IMR-90 (cell line): ENCODE data around the gene DNM1. TPM values are rescaled to one million over a fixed set of nuclear protein-coding genes. Genes with fewer than 3 reads are reported as not detected.

Experiments used
- ATAC-seq: fragments of 200-7000 bp; cut with Tn5 transposase; 2 replicates; pipeline ENCODE4 v1.9.1; 2020; ENCODE audit warnings: low read depth, mild to moderate bottlenecking, moderate library complexity
- BruUV-seq: library from RNA; stranded (reverse); fragments of 400-500 nt; replicated peaks from 2 replicates; lab custom pipeline; 2021; lab: Mats Ljungman, UMichigan
- CTCF ChIA-PET: fragments of 300-600 bp; formaldehyde crosslinking; extraction: SDS; loops from one replicate; lab custom pipeline; 2021; ENCODE audit warnings: antibody characterized with exemption; lab: Yijun Ruan, JAX
- POLR2A ChIA-PET: fragments of 300-600 bp; sonication (Branson Sonifier 250); formaldehyde crosslinking; loops from one replicate; lab custom pipeline; 2022; ENCODE audit warnings: antibody characterized with exemption; ENCODE audit not compliant: unreplicated experiment; lab: Charles Lee
- DNase-seq: peaks from one replicate; pipeline ENCODE4 v3.0.0; 2013
- H2AFZ ChIP-seq: replicated peaks from 2 replicates; pipeline ENCODE3; 2013; ENCODE audit warnings: low read length, mild to moderate bottlenecking; ENCODE audit not compliant: poor library complexity
- H2AK5ac ChIP-seq: 2 replicates; pipeline ENCODE4 v1.6.1; 2013; ENCODE audit warnings: low read depth, low read length, inconsistent platforms
- H2AK9ac ChIP-seq: replicated peaks from 2 replicates; pipeline ENCODE3; 2013; ENCODE audit warnings: mild to moderate bottlenecking, low read depth, low read length, moderate library complexity; ENCODE audit not compliant: poor library complexity
- H2BK120ac ChIP-seq: 2 replicates; pipeline ENCODE4 v1.6.1; 2013; ENCODE audit warnings: low read depth, low read length, inconsistent platforms
- H2BK15ac ChIP-seq: 3 replicates; pipeline ENCODE4 v1.6.1; 2013; ENCODE audit warnings: low read depth, low read length, inconsistent platforms
- H2BK20ac ChIP-seq: 2 replicates; pipeline ENCODE4 v1.6.1; 2013; ENCODE audit warnings: low read depth, mild to moderate bottlenecking, inconsistent platforms, low read length, moderate library complexity
- H2BK5ac ChIP-seq: 2 replicates; pipeline ENCODE4 v1.6.1; 2013; ENCODE audit warnings: mild to moderate bottlenecking, low read depth, low read length, inconsistent platforms; ENCODE audit not compliant: poor library complexity, severe bottlenecking
- H3K14ac ChIP-seq: replicated peaks from 2 replicates; pipeline ENCODE4 v1.6.1; 2013; ENCODE audit warnings: low read depth, low read length, inconsistent platforms
- H3K18ac ChIP-seq: 2 replicates; pipeline ENCODE4 v1.6.1; 2013; ENCODE audit warnings: low read depth, low read length, control low read depth
- H3K23ac ChIP-seq: 2 replicates; pipeline ENCODE4 v1.6.1; 2013; ENCODE audit warnings: low read depth, low read length, inconsistent platforms
- H3K27ac ChIP-seq: 2 replicates; pipeline ENCODE4 v1.5.1; 2013; ENCODE audit warnings: mild to moderate bottlenecking, control low read depth, low read length; ENCODE audit not compliant: insufficient read depth
- H3K27me3 ChIP-seq: 2 replicates; pipeline ENCODE4 v1.6.1; 2013; ENCODE audit warnings: low read length; ENCODE audit not compliant: control insufficient read depth, insufficient read depth
- H3K36me3 ChIP-seq: 2 replicates; pipeline ENCODE4 v1.6.1; 2013; ENCODE audit warnings: low read length, mixed read lengths; ENCODE audit not compliant: control insufficient read depth, insufficient read depth
- H3K4ac ChIP-seq: 2 replicates; pipeline ENCODE4 v1.6.1; 2013; ENCODE audit warnings: low read depth, low read length, inconsistent platforms
- H3K4me1 ChIP-seq: 2 replicates; pipeline ENCODE4 v1.6.1; 2013; ENCODE audit warnings: low read length, mixed read lengths; ENCODE audit not compliant: control insufficient read depth, insufficient read depth
- H3K4me2 ChIP-seq: 2 replicates; pipeline ENCODE4 v1.6.1; 2013; ENCODE audit warnings: low read depth, mild to moderate bottlenecking, control low read depth, low read length, moderate library complexity
- H3K4me3 ChIP-seq: 2 replicates; pipeline ENCODE4 v1.5.1; 2013; ENCODE audit warnings: low read depth, mild to moderate bottlenecking, control low read depth, low read length, moderate library complexity; ENCODE audit not compliant: insufficient read depth
- H3K56ac ChIP-seq: 2 replicates; pipeline ENCODE4 v1.6.1; 2013; ENCODE audit warnings: low read length, inconsistent platforms; ENCODE audit not compliant: insufficient read depth; ENCODE audit errors: extremely low read depth
- H3K79me1 ChIP-seq, 2 experiments: 2 replicates each; pipeline ENCODE4 v1.6.1; 2013; ENCODE audit warnings: low read length in 2 of 2, inconsistent platforms in 1 of 2, low read depth in 1 of 2
- H3K9ac ChIP-seq: 2 replicates; pipeline ENCODE4 v1.6.1; 2013; ENCODE audit warnings: low read depth, low read length, control low read depth
- H3K9me1 ChIP-seq: 2 replicates; pipeline ENCODE4 v1.6.1; 2013; ENCODE audit warnings: low read length, inconsistent platforms; ENCODE audit not compliant: insufficient read depth
- H3K9me3 ChIP-seq: 2 replicates; pipeline ENCODE4 v1.6.1; 2013; ENCODE audit warnings: low read length; ENCODE audit not compliant: control insufficient read depth, insufficient read depth
- H4K20me1 ChIP-seq: 2 replicates; pipeline ENCODE4 v1.6.1; 2013; ENCODE audit warnings: low read length, inconsistent platforms; ENCODE audit not compliant: insufficient read depth
- H4K5ac ChIP-seq: 2 replicates; pipeline ENCODE4 v1.6.1; 2013; ENCODE audit warnings: mild to moderate bottlenecking, low read depth, low read length, control low read depth
- H4K8ac ChIP-seq, 2 experiments: 2 replicates each; pipeline ENCODE4 v1.6.1; 2013; ENCODE audit warnings: low read depth in 2 of 2, low read length in 2 of 2, control low read depth in 1 of 2, inconsistent platforms in 1 of 2
- H4K91ac ChIP-seq: 2 replicates; pipeline ENCODE4 v1.6.1; 2013; ENCODE audit warnings: low read depth, low read length, inconsistent platforms; ENCODE audit not compliant: insufficient read depth
- CEBPB ChIP-seq: IDR thresholded peaks from 2 replicates; pipeline ENCODE4 v1.6.1; 2012; ENCODE audit warnings: low read depth, low read length, improper control_type of control experiment
- SMC3 ChIP-seq: fragments of 150-350 bp; IDR thresholded peaks from 2 replicates; pipeline ENCODE4 v1.6.1; 2016; ENCODE audit warnings: low read depth, mild to moderate bottlenecking, antibody characterized with exemption, low read length, moderate library complexity
- WGBS, 2 experiments: methylation state at CpG; one replicate each; pipeline versions ENCODE4 v1.1.5 to v1.1.7; 2013; ENCODE audit warnings: missing lambda C conversion rate in 2 of 2; ENCODE audit not compliant: insufficient read length in 1 of 2; ENCODE audit errors: extremely low coverage in 2 of 2; 5-methylcytosine and 5-hydroxymethylcytosine counted together
- dilution Hi-C: fragments of 300-500 bp; cut with HindIII; formaldehyde crosslinking; loops from one replicate; pipeline ENCODE4 v1.14.3; 2018; ENCODE audit warnings: low sequenced_read_pairs; ENCODE audit not compliant: unreplicated experiment
- in situ Hi-C: fragments of 300-500 bp; cut with MboI; formaldehyde crosslinking; loops from 3 replicates; pipeline ENCODE4 v1.14.3; 2019; ENCODE audit warnings: low sequenced_read_pairs, inconsistent platforms, mixed read lengths
- intact Hi-C: fragments of 100-400 bp; cut with micrococcal nuclease; formaldehyde crosslinking; loops from 2 replicates; pipeline ENCODE4 v1.10.0; 2022
- polyA plus RNA-seq, 3 experiments: library from polyadenylated mRNA; depleted of rRNA; stranded (reverse); fragments of >200 nt; gene quantifications; 2 replicates each; pipeline ENCODE4 v1.2.3, GENCODE V29; 2012; ENCODE audit warnings: low replicate concordance in 1 of 3
- total RNA-seq: library from RNA; depleted of rRNA; stranded (reverse); fragments of >200 nt; gene quantifications from 2 replicates; pipeline ENCODE4 v1.2.3, GENCODE V29; 2012

Gene DNM1
- total and polyA plus RNA-seq, 2 of the 4 experiments (the other 2 are of a cell fraction): 13.6 to 17.7 TPM

DNA sequence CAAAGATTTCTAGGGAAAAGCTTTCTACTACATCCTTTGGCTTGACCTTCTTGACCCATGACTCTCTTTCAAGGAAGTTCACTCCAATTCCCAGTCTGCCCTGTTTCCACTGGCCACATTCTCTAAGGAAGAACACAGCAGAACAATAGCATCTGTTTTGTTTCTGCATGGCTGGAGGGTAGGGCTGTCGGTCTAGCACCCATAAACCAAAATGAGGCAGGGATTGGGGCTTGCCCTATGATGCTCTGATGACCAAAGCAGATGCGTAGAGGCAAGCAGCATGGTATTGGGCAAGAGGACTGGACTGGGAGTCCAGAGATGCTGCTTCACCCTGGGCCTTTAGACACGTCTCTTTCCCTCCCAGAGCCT, 48.5 kb downstream of the DNM1 start:
- H3K27ac ChIP-seq: no peak overlapping the region
- intact Hi-C loops: no loop called here
- no peak for DNase-seq
- CTCF ChIA-PET: no interaction called here
- no peak overlapping the region for H3K9ac ChIP-seq
- H2AFZ ChIP-seq: no peak overlapping the region
- H3K4me3 ChIP-seq: no peak overlapping the region
- dilution Hi-C loops: no loop called here
- H3K27me3 ChIP-seq: no peaks in the 10 kb centered on the region
- H3K56ac ChIP-seq: no peak overlapping the region
- in situ Hi-C loops: no loop called here
- H3K23ac ChIP-seq: no peak overlapping the region
- ATAC-seq: no peak
- H2BK5ac ChIP-seq: no peak overlapping the region
- peaks cover 11% of the 10 kb centered on the region for H3K36me3 ChIP-seq
- no peak overlapping the region for H2AK9ac ChIP-seq
- H3K9me3 ChIP-seq: no peaks in the 10 kb centered on the region
- H3K79me1 ChIP-seq: no peaks in the 10 kb centered on the region
- H3K18ac ChIP-seq: no peak overlapping the region
- BruUV-seq: no TSS peak
- no CpG with 5 or more reads among the region's 3 CpGs for WGBS, 2 experiments
- POLR2A ChIA-PET: no interaction called here
- H3K14ac ChIP-seq: no peak overlapping the region
- H3K4me2 ChIP-seq: no peak overlapping the region
- H3K4ac ChIP-seq: no peak overlapping the region
- no peaks in the 10 kb centered on the region for H3K4me1 ChIP-seq
- H2BK20ac ChIP-seq: no peak overlapping the region
- no peak overlapping the region for H4K91ac ChIP-seq
- no peak overlapping the region for H2BK15ac ChIP-seq
- no peak overlapping the region for H4K5ac ChIP-seq
- H4K20me1 ChIP-seq: peaks cover 18% of the 10 kb centered on the region
- H2AK5ac ChIP-seq: no peak overlapping the region
- TF ChIP-seq CEBPB (peak; percentile 48; the same call in 1 of the 2 replicates), SMC3 (no peak)
- no peak overlapping the region for H2BK120ac ChIP-seq
- no peak overlapping the region for H4K8ac ChIP-seq
- no peaks in the 10 kb centered on the region for H3K9me1 ChIP-seq
